Smooth muscle cell (in vitro differentiated cells): ENCODE results near the gene CRYZL1. TPM values are rescaled to one million over a fixed set of nuclear protein-coding genes. Genes with fewer than 3 reads are reported as not detected.

Source experiments
- DNase-seq: peaks from one replicate; lab custom pipeline; 2025; ENCODE audit not compliant: unreplicated experiment; lab: John Stamatoyannopoulos, UW
- H2AFZ ChIP-seq: fragments of 200-600 bp; sonication (generic); 2 replicates; pipeline ENCODE4 v1.6.0; 2016; ENCODE audit warnings: antibody characterized with exemption, low read depth, mild to moderate bottlenecking
- H3F3A ChIP-seq: fragments of 200-600 bp; sonication (generic); 2 replicates; pipeline ENCODE4 v1.6.0; 2017; ENCODE audit warnings: antibody characterized with exemption, low read depth
- H3K27ac ChIP-seq: fragments of 200-600 bp; sonication (generic); 2 replicates; pipeline ENCODE4 v1.5.1; 2016; ENCODE audit warnings: low read depth, mild to moderate bottlenecking
- H3K27me3 ChIP-seq: fragments of 200-600 bp; sonication (generic); 2 replicates; pipeline ENCODE4 v1.6.1; 2016; ENCODE audit warnings: low read depth, mild to moderate bottlenecking
- H3K36me3 ChIP-seq: fragments of 200-600 bp; sonication (generic); 2 replicates; pipeline ENCODE4 v1.5.1; 2016; ENCODE audit warnings: low read depth
- H3K4me1 ChIP-seq: fragments of 200-600 bp; sonication (generic); 2 replicates; pipeline ENCODE4 v1.5.1; 2016; ENCODE audit warnings: low read depth
- H3K4me2 ChIP-seq: fragments of 200-600 bp; sonication (generic); 2 replicates; pipeline ENCODE4 v1.6.0; 2016; ENCODE audit warnings: mild to moderate bottlenecking
- H3K4me3 ChIP-seq: fragments of 200-600 bp; sonication (generic); 2 replicates; pipeline ENCODE4 v1.5.1; 2016; ENCODE audit warnings: mild to moderate bottlenecking
- H3K79me2 ChIP-seq: fragments of 200-600 bp; sonication (generic); 2 replicates; pipeline ENCODE4 v1.6.0; 2016; ENCODE audit warnings: low read depth, mild to moderate bottlenecking
- H3K9ac ChIP-seq: fragments of 200-600 bp; sonication (generic); 2 replicates; pipeline ENCODE4 v1.6.0; 2016; ENCODE audit warnings: low read depth
- H3K9me3 ChIP-seq: fragments of 200-600 bp; sonication (generic); replicated peaks from 2 replicates; pipeline ENCODE4 v1.5.1; 2016; ENCODE audit warnings: low read depth
- H4K20me1 ChIP-seq: fragments of 200-600 bp; sonication (generic); 2 replicates; pipeline ENCODE4 v1.6.0; 2016; ENCODE audit warnings: low read depth
- WGBS: methylation state at CpG from one replicate; pipeline ENCODE4 v1.1.7; 2016; ENCODE audit warnings: low lambda C conversion rate; 5-methylcytosine and 5-hydroxymethylcytosine counted together
- polyA plus RNA-seq: library from polyadenylated mRNA; unstranded; fragments of >200 nt; fragmentation: Nextera tagmentation; extraction: Ambion mirVana; gene quantifications from 2 replicates; pipeline ENCODE4 v1.2.1, GENCODE V29; 2016
- total RNA-seq: library from RNA; depleted of rRNA; stranded (reverse); fragments of >200 nt; gene quantifications from 2 replicates; pipeline ENCODE4 v1.2.3, GENCODE V29; 2014
- TF ChIP-seq, protein P1 (sequence below): fragments of 200-600 bp; sonication (generic); IDR thresholded peaks from 2 replicates; pipeline ENCODE4 v1.5.1; 2017; ENCODE audit warnings: borderline replicate concordance, mild to moderate bottlenecking, antibody characterized with exemption; ENCODE audit not compliant: insufficient read depth, poor library complexity, severe bottlenecking

Gene CRYZL1
- total and polyA plus RNA-seq, 2 experiments from 2014 or later: 37.7 to 48.3 TPM

DNA sequence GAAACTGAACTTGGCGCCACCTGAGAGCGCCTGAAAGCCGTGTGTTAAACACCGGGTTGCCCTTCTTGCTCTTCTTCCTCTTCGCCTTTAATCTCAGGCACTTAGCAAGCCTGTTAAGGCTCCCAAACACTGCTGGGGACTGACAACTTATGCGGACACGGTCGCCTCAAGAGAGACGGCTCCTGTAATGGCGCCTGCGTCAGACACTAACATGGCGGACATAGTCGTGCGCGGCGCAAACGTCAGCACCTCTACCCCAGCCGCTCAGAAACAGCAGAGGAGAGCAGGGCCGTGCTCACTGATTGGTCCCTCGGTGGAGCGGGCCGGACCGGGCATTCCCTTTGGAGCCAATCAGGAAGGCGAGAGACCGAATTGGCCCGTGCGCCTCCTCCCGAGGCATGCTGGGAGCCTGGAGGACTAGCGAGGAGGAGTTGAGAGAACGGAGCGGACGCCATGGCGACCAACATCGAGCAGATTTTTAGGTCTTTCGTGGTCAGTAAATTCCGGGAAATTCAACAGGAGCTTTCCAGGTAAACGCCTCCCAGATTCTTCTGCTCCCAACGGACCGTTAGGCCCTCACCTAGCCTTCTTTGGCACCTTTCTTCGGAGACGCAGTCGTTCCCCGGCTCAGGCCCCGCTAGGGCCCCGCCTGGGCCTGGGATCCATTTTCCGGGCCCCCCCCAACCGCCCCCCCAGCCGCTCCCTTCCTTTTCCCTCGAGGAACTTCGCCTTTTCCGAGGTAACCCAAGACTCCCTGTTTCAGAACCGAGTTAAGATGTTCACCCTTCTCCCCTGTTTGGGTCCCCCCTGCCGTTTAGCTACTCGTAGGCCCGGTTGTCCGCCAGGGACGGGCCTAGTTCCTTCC is 98.7 kb downstream of the CRYZL1 start, which contains the start of gene SON:
Gene SON, plus strand, starts transcription at position 399 of the 865 bp plus-strand sequence. Its CDS starts 55 bp downstream, at position 454.
- Histone ChIP-seq H3K36me3 (no peaks in the 10 kb centered on the region), H3K27me3 (no peaks in the 10 kb centered on the region), H3F3A (peaks cover 20% of the 10 kb centered on the region), H3K79me2 (peaks cover 79% of the 10 kb centered on the region), H4K20me1 (peaks cover 46% of the 10 kb centered on the region), H3K9ac (peak within 1 kb of the TSS; percentile 99), H3K27ac (peak within 1 kb of the TSS; percentile 100), H3K4me2 (peak within 1 kb of the TSS; percentile 99), H3K4me1 (peaks cover 32% of the 10 kb centered on the region), H3K9me3 (no peaks in the 10 kb centered on the region), H2AFZ (peak within 1 kb of the TSS; percentile 87), H3K4me3 (peak within 1 kb of the TSS; percentile 99)
- peak; percentile 86 for DNase-seq
- WGBS: under 1% methylated on average over 49 of the region's 57 CpGs
- TF ChIP-seq, protein P1, sequence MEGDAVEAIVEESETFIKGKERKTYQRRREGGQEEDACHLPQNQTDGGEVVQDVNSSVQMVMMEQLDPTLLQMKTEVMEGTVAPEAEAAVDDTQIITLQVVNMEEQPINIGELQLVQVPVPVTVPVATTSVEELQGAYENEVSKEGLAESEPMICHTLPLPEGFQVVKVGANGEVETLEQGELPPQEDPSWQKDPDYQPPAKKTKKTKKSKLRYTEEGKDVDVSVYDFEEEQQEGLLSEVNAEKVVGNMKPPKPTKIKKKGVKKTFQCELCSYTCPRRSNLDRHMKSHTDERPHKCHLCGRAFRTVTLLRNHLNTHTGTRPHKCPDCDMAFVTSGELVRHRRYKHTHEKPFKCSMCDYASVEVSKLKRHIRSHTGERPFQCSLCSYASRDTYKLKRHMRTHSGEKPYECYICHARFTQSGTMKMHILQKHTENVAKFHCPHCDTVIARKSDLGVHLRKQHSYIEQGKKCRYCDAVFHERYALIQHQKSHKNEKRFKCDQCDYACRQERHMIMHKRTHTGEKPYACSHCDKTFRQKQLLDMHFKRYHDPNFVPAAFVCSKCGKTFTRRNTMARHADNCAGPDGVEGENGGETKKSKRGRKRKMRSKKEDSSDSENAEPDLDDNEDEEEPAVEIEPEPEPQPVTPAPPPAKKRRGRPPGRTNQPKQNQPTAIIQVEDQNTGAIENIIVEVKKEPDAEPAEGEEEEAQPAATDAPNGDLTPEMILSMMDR: no peak

DNA sequence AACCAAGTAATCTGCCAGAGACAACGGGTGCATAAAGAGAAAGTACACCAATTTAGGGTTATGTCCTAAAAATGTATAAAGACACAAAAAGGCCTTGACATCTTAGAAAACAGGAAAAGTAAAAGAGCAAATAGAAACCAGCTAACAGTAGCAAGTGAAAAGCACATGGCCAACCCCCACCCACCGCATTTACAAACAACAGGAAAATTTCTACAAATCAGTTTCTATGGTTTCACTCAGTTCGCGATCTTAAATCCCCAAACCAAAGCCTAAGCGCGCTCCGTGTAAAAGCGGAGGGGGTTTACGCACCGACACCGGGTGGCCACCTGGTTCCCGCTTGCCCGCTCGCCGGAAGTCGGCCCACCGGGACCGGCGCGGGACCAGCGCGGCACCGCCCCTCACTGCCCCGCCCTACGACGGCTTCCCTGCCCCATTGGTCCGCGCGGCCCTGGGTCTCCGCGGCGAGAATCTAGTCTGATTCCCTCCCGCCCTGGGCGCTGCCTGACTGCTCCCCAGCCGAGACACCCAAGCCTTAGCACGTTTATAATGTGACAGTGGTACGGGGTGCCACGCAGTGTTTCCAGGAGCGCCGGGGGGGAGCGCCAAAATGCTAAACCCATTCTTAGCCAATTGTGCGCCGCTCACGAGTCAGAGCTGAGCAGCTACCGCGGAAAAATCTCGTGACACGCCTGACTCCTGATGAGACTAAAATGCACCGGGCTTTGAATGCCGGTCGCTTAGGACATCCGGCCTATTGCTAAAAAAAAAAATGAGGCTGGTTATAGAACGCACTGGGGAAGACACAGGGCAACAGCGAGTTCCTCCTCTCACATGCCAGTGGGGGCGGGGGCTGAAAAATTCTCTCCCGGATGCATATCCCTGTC is 99.5 kb downstream of the CRYZL1 start, which contains the start of gene GART:
Gene GART, minus strand, starts transcription at position 362 of the 884 bp plus-strand sequence. CDS start 2,802 bp downstream, outside the sequence.
- TF ChIP-seq, protein P1: no peak
- peaks cover 37% of the 10 kb centered on the region for H4K20me1 ChIP-seq
- H3K27me3 ChIP-seq: no peaks in the 10 kb centered on the region
- H3K4me1 ChIP-seq: peaks cover 32% of the 10 kb centered on the region
- peak; percentile 78 for DNase-seq
- H3K9me3 ChIP-seq: no peaks in the 10 kb centered on the region
- whole genome bisulfite sequencing: under 1% methylated on average over 56 of the region's 56 CpGs
- peaks cover 7% of the 10 kb centered on the region for H3K36me3 ChIP-seq
- H3K4me2 ChIP-seq: peak within 1 kb of the TSS; percentile 99
- H3K9ac ChIP-seq: peak within 1 kb of the TSS; percentile 99
- peak within 1 kb of the TSS; percentile 87 for H2AFZ ChIP-seq
- peaks cover 70% of the 10 kb centered on the region for H3K79me2 ChIP-seq
- H3K27ac ChIP-seq: peak within 1 kb of the TSS; percentile 100
- peak within 1 kb of the TSS; percentile 99 for H3K4me3 ChIP-seq
- peaks cover 17% of the 10 kb centered on the region for H3F3A ChIP-seq

DNA sequence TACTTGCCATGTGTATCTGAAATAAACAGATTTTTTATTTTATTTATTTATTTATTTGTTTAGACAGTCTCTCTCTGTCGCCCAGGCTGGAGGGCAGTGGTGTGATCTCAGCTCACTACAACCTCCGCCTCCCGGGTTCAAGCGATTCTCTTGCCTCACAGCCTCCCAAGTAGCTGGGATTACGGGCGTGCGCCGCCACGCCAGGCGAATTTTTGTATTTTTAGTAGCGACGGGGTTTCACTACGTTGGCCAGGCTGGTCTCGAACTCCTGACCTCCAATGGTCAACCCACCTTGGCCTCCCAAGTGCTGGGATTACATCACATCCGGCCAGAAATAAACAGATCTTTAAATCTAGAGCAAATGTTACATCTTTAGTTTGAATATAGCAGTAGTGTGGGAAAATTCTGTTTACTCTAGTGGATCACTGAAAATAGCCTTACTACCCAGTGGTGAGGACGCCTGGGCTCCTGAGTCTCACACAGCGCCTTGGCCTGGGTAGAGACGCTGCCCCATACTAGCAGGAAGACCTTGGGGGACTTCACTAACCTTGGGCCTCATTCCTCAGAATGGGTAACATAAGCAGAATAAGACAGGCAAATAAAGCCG is 100.3 kb downstream of the CRYZL1 start:
- Histone ChIP-seq H3K27me3 (no peaks in the 10 kb centered on the region), H3K9me3 (no peaks in the 10 kb centered on the region), H3K4me1 (peaks cover 32% of the 10 kb centered on the region), H3K9ac (peak overlapping the region; percentile 99), H2AFZ (peak overlapping the region; percentile 87), H3K4me3 (peak overlapping the region; percentile 99), H3K27ac (peak overlapping the region; percentile 100), H3K4me2 (peak overlapping the region; percentile 96), H3K79me2 (peaks cover 62% of the 10 kb centered on the region), H3F3A (peaks cover 11% of the 10 kb centered on the region), H4K20me1 (peaks cover 29% of the 10 kb centered on the region), H3K36me3 (peaks cover 7% of the 10 kb centered on the region)
- 42% methylated on average over 19 of the region's 19 CpGs for WGBS
- no peak for DNase-seq
- TF ChIP-seq, protein P1: no peak
